H1 (cell line): ENCODE measurements around the gene YIF1A. TPM values are rescaled to one million over a fixed set of nuclear protein-coding genes. Genes with fewer than 3 reads are reported as not detected.

Source experiments
- CTCF ChIA-PET: fragments of 300-600 bp; sonication (Branson Sonifier 250); formaldehyde crosslinking; loops from one replicate; lab custom pipeline; 2021; ENCODE audit not compliant: partially characterized antibody; lab: Charles Lee
- POLR2A ChIA-PET: fragments of 300-600 bp; sonication (Branson Sonifier 250); formaldehyde crosslinking; loops from one replicate; lab custom pipeline; 2021; ENCODE audit warnings: inconsistent platforms; ENCODE audit not compliant: partially characterized antibody; lab: Charles Lee
- DNase-seq, 2 experiments: peaks; one replicate each; pipeline versions ENCODE4 v3.0.0 to v3.0.0-alpha.2; 2010 to 2022; ENCODE audit warnings: low spot score in 2 of 2, low read depth in 1 of 2, mixed read lengths in 1 of 2
- FAIRE-seq: peaks from 2 replicates; lab custom pipeline; 2011; peaks lifted over from hg19 to GRCh38; lab: Jason Lieb, UNC
- H2AFZ ChIP-seq: 2 replicates; pipeline ENCODE4 v1.8.1; 2012; ENCODE audit warnings: low read length, inconsistent platforms
- H2AK5ac ChIP-seq: 2 replicates; pipeline ENCODE4 v1.6.1; 2013; ENCODE audit warnings: low read depth, low read length
- H2BK120ac ChIP-seq: replicated peaks from 2 replicates; pipeline ENCODE3; 2013; ENCODE audit warnings: low read depth, low read length, inconsistent platforms
- H2BK12ac ChIP-seq: 2 replicates; pipeline ENCODE4 v1.6.1; 2013; ENCODE audit warnings: low read depth, low read length
- H2BK15ac ChIP-seq: 2 replicates; pipeline ENCODE4 v1.6.1; 2013; ENCODE audit warnings: low read length
- H2BK20ac ChIP-seq: 2 replicates; pipeline ENCODE4 v1.6.1; 2013; ENCODE audit warnings: low read length
- H2BK5ac ChIP-seq: 2 replicates; pipeline ENCODE4 v1.6.1; 2013; ENCODE audit warnings: low read depth, low read length
- H3K14ac ChIP-seq: 2 replicates; pipeline ENCODE4 v1.6.1; 2013; ENCODE audit warnings: inconsistent platforms; ENCODE audit not compliant: insufficient read length
- H3K18ac ChIP-seq: 2 replicates; pipeline ENCODE4 v1.6.1; 2013; ENCODE audit warnings: low read length; ENCODE audit errors: extremely low read depth
- H3K23ac ChIP-seq: 2 replicates; pipeline ENCODE4 v1.6.1; 2013; ENCODE audit warnings: inconsistent platforms; ENCODE audit not compliant: insufficient read length
- H3K23me2 ChIP-seq: 2 replicates; pipeline ENCODE4 v1.6.1; 2013; ENCODE audit warnings: low read depth, low read length
- H3K27ac ChIP-seq: 2 replicates; pipeline ENCODE4 v1.6.1; 2011; ENCODE audit warnings: low read depth, low read length, inconsistent platforms
- H3K27me3 ChIP-seq, 4 experiments: replicated peaks in 1 of 4; 1 replicate in 1 of 4; 2 replicates in 3 of 4; pipeline versions ENCODE4 v1.6.1 to v1.8.1; 2011 to 2013; ENCODE audit warnings: low read length in 3 of 4, mild to moderate bottlenecking in 3 of 4, inconsistent platforms in 2 of 4, mixed read lengths in 2 of 4, moderate library complexity in 1 of 4; ENCODE audit not compliant: control insufficient read depth in 3 of 4, insufficient read depth in 3 of 4; ENCODE audit errors: extremely low read depth in 1 of 4
- H3K36me3 ChIP-seq, 4 experiments: 2 replicates each; pipeline versions ENCODE4 v1.6.1 to v1.8.1; 2011 to 2013; ENCODE audit warnings: mild to moderate bottlenecking in 4 of 4, low read length in 3 of 4, moderate library complexity in 2 of 4, control low read depth in 1 of 4, inconsistent platforms in 1 of 4; ENCODE audit not compliant: insufficient read depth in 4 of 4, control insufficient read depth in 2 of 4
- H3K4ac ChIP-seq: replicated peaks from 2 replicates; pipeline ENCODE3; 2013; ENCODE audit warnings: low read length, low read depth, mixed read lengths, inconsistent platforms; ENCODE audit not compliant: insufficient read length
- H3K4me1 ChIP-seq, 4 experiments: replicated peaks in 1 of 4; 1 replicate in 1 of 4; 2 replicates in 3 of 4; pipeline versions ENCODE4 v1.6.1 to v1.8.1; 2011 to 2013; ENCODE audit warnings: low read length in 3 of 4, inconsistent platforms in 2 of 4, mixed read lengths in 1 of 4; ENCODE audit not compliant: insufficient read depth in 4 of 4, control insufficient read depth in 3 of 4
- H3K4me2 ChIP-seq, 2 experiments: 2 replicates each; pipeline versions ENCODE4 v1.6.1 to v1.8.1; 2011 to 2013; ENCODE audit warnings: low read depth in 2 of 2, low read length in 2 of 2, control low read depth in 1 of 2, inconsistent platforms in 1 of 2, mild to moderate bottlenecking in 1 of 2; ENCODE audit not compliant: insufficient read depth in 1 of 2
- H3K4me3 ChIP-seq, 4 experiments: fragments of 200-600, 300-600 bp in 1 of 4; sonication (generic), shearing (Covaris generic), sonication (Bioruptor Twin) in 1 of 4; 2 replicates each; pipeline versions ENCODE4 v1.5.1 to v1.8.1; 2011 to 2016; ENCODE audit warnings: low read length in 4 of 4, low read depth in 3 of 4, control low read depth in 2 of 4, inconsistent platforms in 2 of 4, mild to moderate bottlenecking in 2 of 4, mixed read lengths in 1 of 4, moderate library complexity in 1 of 4; ENCODE audit not compliant: insufficient read depth in 2 of 4; ENCODE audit errors: extremely low read depth in 1 of 4
- H3K56ac ChIP-seq: replicated peaks from 2 replicates; pipeline ENCODE3; 2013; ENCODE audit warnings: low read depth, mild to moderate bottlenecking, mixed read lengths, low read length, inconsistent platforms; ENCODE audit not compliant: insufficient read length
- H3K79me1 ChIP-seq: 2 replicates; pipeline ENCODE4 v1.6.1; 2013; ENCODE audit warnings: low read depth, low read length, control low read depth
- H3K79me2 ChIP-seq, 2 experiments: 2 replicates each; pipeline versions ENCODE4 v1.6.1 to v1.8.1; 2012 to 2013; ENCODE audit warnings: low read length in 2 of 2, mild to moderate bottlenecking in 2 of 2, inconsistent platforms in 1 of 2; ENCODE audit not compliant: insufficient read depth in 2 of 2, control insufficient read depth in 1 of 2
- H3K9ac ChIP-seq, 4 experiments: replicated peaks in 1 of 4; 1 replicate in 1 of 4; 2 replicates in 3 of 4; pipeline versions ENCODE4 v1.6.1 to v1.8.1; 2011 to 2013; ENCODE audit warnings: low read depth in 3 of 4, low read length in 3 of 4, control low read depth in 2 of 4, mild to moderate bottlenecking in 2 of 4, moderate library complexity in 2 of 4, inconsistent platforms in 1 of 4; ENCODE audit errors: extremely low read depth in 1 of 4
- H3K9me3 ChIP-seq, 2 experiments: 2 replicates each; pipeline versions ENCODE4 v1.6.1 to v1.8.1; 2012 to 2013; ENCODE audit warnings: mild to moderate bottlenecking in 2 of 2, moderate library complexity in 2 of 2, control low read depth in 1 of 2, inconsistent platforms in 1 of 2, low read depth in 1 of 2, low read length in 1 of 2, mixed read lengths in 1 of 2; ENCODE audit not compliant: insufficient read depth in 2 of 2
- H4K20me1 ChIP-seq, 2 experiments: replicated peaks in 1 of 2; 2 replicates each; pipeline versions ENCODE3 to v1.8.1; 2011 to 2013; ENCODE audit warnings: inconsistent platforms in 2 of 2, low read length in 2 of 2, mild to moderate bottlenecking in 1 of 2; ENCODE audit not compliant: insufficient read depth in 2 of 2, control insufficient read depth in 1 of 2
- H4K5ac ChIP-seq: 2 replicates; pipeline ENCODE4 v1.6.1; 2013; ENCODE audit warnings: low read length, low read depth, mixed read lengths, inconsistent platforms; ENCODE audit not compliant: insufficient read length
- H4K8ac ChIP-seq: 2 replicates; pipeline ENCODE4 v1.8.0; 2013; ENCODE audit warnings: mild to moderate bottlenecking, moderate library complexity, low read length, inconsistent platforms; ENCODE audit not compliant: insufficient read depth; ENCODE audit errors: extremely low read depth
- H4K91ac ChIP-seq: replicated peaks from 2 replicates; pipeline ENCODE3; 2013; ENCODE audit warnings: low read length, mixed read lengths, inconsistent platforms; ENCODE audit not compliant: insufficient read length
- BRCA1 ChIP-seq: IDR thresholded peaks from 2 replicates; pipeline ENCODE4 v1.6.1; 2012; ENCODE audit warnings: low read depth, low read length, improper control_type of control experiment
- CHD1 ChIP-seq: IDR thresholded peaks from 2 replicates; pipeline ENCODE4 v1.6.1; 2012; ENCODE audit warnings: low read depth, low read length, improper control_type of control experiment
- GABPA ChIP-seq: IDR thresholded peaks from 2 replicates; pipeline ENCODE4 v1.6.1; 2011; ENCODE audit warnings: mild to moderate bottlenecking, low read length, moderate library complexity, borderline replicate concordance; ENCODE audit not compliant: insufficient read depth
- KDM4A ChIP-seq: IDR thresholded peaks from one replicate; pipeline ENCODE4 v1.7.1; 2012; ENCODE audit warnings: low read depth, mild to moderate bottlenecking, moderate library complexity, low read length, inconsistent platforms; ENCODE audit not compliant: severe bottlenecking
- POU5F1 ChIP-seq: IDR thresholded peaks from 2 replicates; pipeline ENCODE4 v1.6.1; 2011; ENCODE audit warnings: low read depth, mild to moderate bottlenecking, low read length, moderate library complexity
- SIN3A ChIP-seq, 2 experiments: IDR thresholded peaks in 1 of 2; conservative IDR thresholded peaks in 1 of 2; 2 replicates each; pipeline ENCODE4 v1.6.1; 2011 to 2012; ENCODE audit warnings: low read length in 2 of 2, improper control_type of control experiment in 1 of 2, low read depth in 1 of 2, mild to moderate bottlenecking in 1 of 2
- SP2 ChIP-seq: IDR thresholded peaks from 2 replicates; pipeline ENCODE4 v1.6.1; 2012; ENCODE audit warnings: mild to moderate bottlenecking, low read length, inconsistent platforms
- TCF12 ChIP-seq: IDR thresholded peaks from 2 replicates; pipeline ENCODE4 v1.6.1; 2011; ENCODE audit warnings: low read depth, mild to moderate bottlenecking, low read length
- YY1 ChIP-seq: IDR thresholded peaks from 2 replicates; pipeline ENCODE4 v1.6.1; 2011; ENCODE audit warnings: low read depth, mild to moderate bottlenecking, low read length
- WGBS, 2 experiments: shearing (Covaris generic) in 1 of 2; methylation state at CpG; one replicate each; pipeline versions ENCODE4 v1.1.6 to v1.1.7; 2013 to 2015; ENCODE audit warnings: low lambda C conversion rate in 2 of 2, mixed read lengths in 2 of 2, inconsistent platforms in 1 of 2, low coverage in 1 of 2, missing lambda C conversion rate in 1 of 2; ENCODE audit not compliant: insufficient replicate concordance in 2 of 2, insufficient coverage in 1 of 2, insufficient read length in 1 of 2; ENCODE audit errors: extremely low coverage in 1 of 2, missing lambda C conversion rate in 1 of 2; 5-methylcytosine and 5-hydroxymethylcytosine counted together
- polyA plus RNA-seq, 7 experiments: library from polyadenylated mRNA; depleted of rRNA in 3 of 7; stranded (reverse) in 5 of 7; unstranded in 2 of 7; fragments of >200 nt in 5 of 7; fragments of 200-250 nt in 2 of 7; gene quantifications; 1 replicate in 5 of 7; 2 replicates in 1 of 7; 4 replicates in 1 of 7; pipeline versions ENCODE4 v1.2.1 to v1.2.3, GENCODE V29; 2011 to 2013; ENCODE audit warnings: missing spikeins in 2 of 7, mixed read lengths in 2 of 7
- total RNA-seq: library from RNA; stranded (reverse); fragmentation: NEBNext Ultra II Directional; extraction: Animal tissue kit (Norgen Biotek cat#: 25700); gene quantifications from 2 replicates; pipeline ENCODE4 v1.2.1, GENCODE V29; 2021
- TF ChIP-seq, protein P1 (sequence below): IDR thresholded peaks from 2 replicates; pipeline ENCODE4 v1.6.1; 2012; ENCODE audit warnings: inconsistent platforms

The YIF1A gene
- total and polyA plus RNA-seq, 2 of the 8 experiments (the other 6 are each of a cell fraction or from before 2014, with no cell fraction given): 70.1 to 178 TPM

DNA sequence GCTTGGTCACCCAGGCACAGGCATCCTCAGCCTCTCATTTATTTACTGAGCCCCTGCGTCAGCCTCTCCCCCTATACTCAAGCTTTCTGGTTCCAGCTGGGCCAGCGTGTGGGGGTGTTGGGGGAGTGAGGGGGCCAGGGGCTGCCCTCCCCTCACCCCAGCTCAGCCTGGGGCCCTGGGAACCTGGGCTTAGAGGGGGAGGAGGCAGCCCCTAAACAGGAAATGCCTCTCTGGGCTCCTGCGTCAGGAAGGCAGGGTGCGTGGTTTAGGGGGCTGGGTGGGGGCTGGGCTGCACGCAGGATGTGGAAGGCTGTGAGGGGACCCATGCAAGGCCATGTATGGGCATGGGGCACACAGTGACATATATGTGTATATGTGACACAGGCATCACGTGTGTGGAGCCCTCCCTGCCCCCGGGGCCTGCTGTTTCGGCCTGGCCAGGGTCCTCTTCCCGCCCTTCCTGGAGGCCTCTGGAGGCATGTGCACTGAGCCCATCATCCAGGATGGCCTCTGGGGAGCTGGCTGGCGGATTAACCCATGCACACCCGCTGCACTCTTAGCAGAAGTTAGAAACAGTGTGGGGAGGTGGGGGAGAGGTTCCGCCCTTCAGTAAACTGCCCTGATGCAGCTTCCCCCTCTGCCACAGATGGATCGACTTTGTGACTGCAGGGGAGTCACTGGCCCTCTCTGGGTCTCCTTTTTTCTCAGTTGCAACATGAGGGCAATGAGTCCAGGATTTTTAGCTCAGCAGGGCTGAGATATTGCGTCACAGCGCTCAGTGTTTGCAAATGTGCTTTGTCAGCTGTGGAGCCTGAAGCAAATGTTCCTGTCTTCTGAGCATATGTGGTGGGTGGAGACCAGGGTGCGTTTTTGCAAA lies 29.0 kb upstream of the YIF1A start:
- no peak overlapping the region for H3K14ac ChIP-seq
- H3K27me3 ChIP-seq: peaks cover 0 to 5% (median 0%) of the 10 kb centered on the region in 4 experiments; a peak in 3 of 7 replicates
- peak overlapping the region; percentile 95 for H3K4ac ChIP-seq
- H3K23ac ChIP-seq: no peak overlapping the region
- peak overlapping the region; percentile 33 for H4K5ac ChIP-seq
- DNase-seq (no peak), FAIRE-seq (no peak)
- H3K4me2 ChIP-seq: peak overlapping the region; percentile 43 to 69
- peak overlapping the region in 2 of 4 experiments; percentile 19 to 39; a peak in 3 of 7 replicates for H3K9ac ChIP-seq
- CTCF ChIA-PET: interaction anchor here (0.6 to 11.7 kb wide), 16 partner anchors 9 to 1295 kb away, joined by 3 to 242 read pairs (median 4); partner anchors contain the start of gene RIN1
- peak overlapping the region; percentile 7 for H3K56ac ChIP-seq
- peak overlapping the region; percentile 98 for H4K91ac ChIP-seq
- peak overlapping the region; percentile 98 for H2BK12ac ChIP-seq
- H2BK15ac ChIP-seq: peak overlapping the region; percentile 93; the same call in 1 of the 2 replicates
- H3K4me3 ChIP-seq: peak overlapping the region in 1 of 4 experiments; percentile 40; a peak in 1 of 8 replicates
- peak overlapping the region; percentile 85; the same call in 1 of the 2 replicates for H2BK5ac ChIP-seq
- peak overlapping the region; percentile 72 for H3K18ac ChIP-seq
- H4K8ac ChIP-seq: peak overlapping the region; percentile 38; the same call in 1 of the 2 replicates
- H3K79me1 ChIP-seq: no peaks in the 10 kb centered on the region
- peak overlapping the region; percentile 77 for H2BK20ac ChIP-seq
- H3K79me2 ChIP-seq: no peaks in the 10 kb centered on the region
- 54% methylated on average over 13 of the region's 16 CpGs; no CpG with 5 or more reads in 1 of the 2 experiments for WGBS, 2 experiments
- H4K20me1 ChIP-seq: no peaks in the 10 kb centered on the region
- peak overlapping the region; percentile 32; the same call in 1 of the 2 replicates for H3K27ac ChIP-seq
- H3K9me3 ChIP-seq: no peaks in the 10 kb centered on the region
- no peaks in the 10 kb centered on the region for H3K36me3 ChIP-seq
- H2AFZ ChIP-seq: peak overlapping the region; percentile 51; the same call in 1 of the 2 replicates
- POLR2A ChIA-PET: interaction anchor here (0.8 to 3.5 kb wide), 16 partner anchors 9 to 121 kb away, joined by 3 to 19 read pairs (median 5); partner anchors contain the start of genes BRMS1, MRPL11, RIN1 and YIF1A
- peaks cover 5% of the 10 kb centered on the region for H3K23me2 ChIP-seq
- peak overlapping the region; percentile 89; the same call in 1 of the 2 replicates for H2AK5ac ChIP-seq
- H3K4me1 ChIP-seq: peaks cover 9 to 28% (median 19%) of the 10 kb centered on the region in 4 experiments
- H2BK120ac ChIP-seq: peak overlapping the region; percentile 49
- TF ChIP-seq SIN3A (conservative IDR thresholded peaks at IDR 0.05 in 1 of 2, IDR thresholded peaks at IDR 0.05 in 1 of 2; ENCODE audit: low read depth in 1 of 2, low read length in 2 of 2) (no peak), SP2 (no peak), YY1 (no peak), KDM4A (no peak), GABPA (0 out of 2 replicates have a peak, but pooled peaks have one; percentile 37), TCF12 (no peak), POU5F1 (no peak), BRCA1 (no peak), CHD1 (no peak)
- TF ChIP-seq, protein P1, sequence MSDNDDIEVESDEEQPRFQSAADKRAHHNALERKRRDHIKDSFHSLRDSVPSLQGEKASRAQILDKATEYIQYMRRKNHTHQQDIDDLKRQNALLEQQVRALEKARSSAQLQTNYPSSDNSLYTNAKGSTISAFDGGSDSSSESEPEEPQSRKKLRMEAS: peak; percentile 91
